Stimulated activated naive CD8-positive, alpha-beta T cell treated with anti-CD3 and anti-CD28 coated beads, Interleukin-15, Interleukin-2, amounts not matched to agents 100 U/mL and 50 U/mL, for 24 hours (primary cell): Measurements from ENCODE around the gene PLXNC1.

ENCODE experiments used
- ATAC-seq: fragments of 150-1000 bp; cut with Tn5 transposase; one replicate; pipeline ENCODE4 v1.10.0; 2021
- DNase-seq: peaks from one replicate; pipeline ENCODE4 v3.0.0; 2021

Gene PLXNC1

DNA sequence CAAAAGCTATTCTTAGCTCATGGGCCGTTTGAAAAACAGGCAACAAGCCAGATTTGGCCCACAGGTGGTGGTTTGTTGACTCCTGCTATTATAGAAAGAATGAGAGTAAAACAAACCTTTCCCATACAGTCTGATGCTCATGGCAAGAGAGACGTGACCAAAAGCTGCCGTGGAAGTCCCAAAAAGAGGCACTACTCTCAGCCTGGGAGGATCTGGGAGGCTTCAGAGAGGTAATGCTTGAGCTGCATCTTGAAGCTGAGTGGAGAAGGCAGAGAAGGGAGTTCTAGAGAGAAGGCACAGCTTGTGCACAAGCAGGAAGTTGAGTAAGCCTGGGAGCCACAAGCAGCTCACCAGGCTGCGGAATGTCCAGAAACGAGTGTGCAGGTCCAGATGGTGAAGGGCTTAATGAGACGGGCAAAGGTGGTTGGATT is 9.6 kb downstream of the PLXNC1 start:
- DNase-seq (no peak), ATAC-seq (peak; percentile 49)

DNA sequence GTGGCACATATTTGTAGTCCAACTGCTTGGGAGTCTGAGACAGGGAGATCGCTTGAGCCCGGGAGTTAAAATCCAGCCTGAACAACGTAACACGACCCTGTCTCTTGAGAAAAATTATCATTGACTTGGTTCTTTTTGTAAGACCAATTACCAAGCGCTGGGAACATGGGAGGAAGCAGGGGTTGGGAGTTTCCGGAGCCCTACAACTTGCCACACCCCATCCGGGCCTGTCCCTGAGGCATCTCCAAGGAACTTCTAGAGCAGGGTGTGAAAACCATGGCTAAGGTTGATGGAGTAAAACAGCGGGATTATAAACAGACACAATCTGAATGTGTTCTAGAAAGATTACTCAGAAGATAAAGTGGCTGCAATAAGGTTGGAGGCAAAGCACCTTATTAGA is 10.3 kb downstream of the PLXNC1 start:
- DNase-seq = no peak
- ATAC-seq = no peak

DNA sequence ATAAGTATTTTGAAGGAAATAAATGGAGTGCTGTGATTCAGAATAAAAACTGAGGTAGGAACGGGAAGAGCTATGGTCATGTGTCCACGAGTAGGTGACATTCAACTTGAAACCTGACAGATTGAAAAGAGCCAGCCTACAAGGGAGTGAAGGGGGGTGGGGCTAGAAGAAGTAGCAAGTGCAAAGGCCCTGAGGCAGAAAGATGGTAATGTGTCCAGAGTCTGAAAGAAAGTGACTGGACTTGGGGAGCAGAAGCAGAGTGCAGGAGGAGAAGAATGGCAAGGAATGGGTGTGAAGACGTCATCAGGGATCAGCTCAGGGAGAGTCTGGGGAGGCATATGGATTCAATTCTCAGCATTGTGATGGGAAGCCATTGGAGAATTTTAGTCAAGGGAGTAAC is 13.7 kb downstream of the PLXNC1 start:
- ATAC-seq = no peak

GRCh38 chr12:94163850-94164249 is 15.5 kb downstream of the PLXNC1 start:
- ATAC-seq (no peak), DNase-seq (no peak)

More for the DNA sequence above, 13.7 kb downstream of the PLXNC1 start:
- no peak for DNase-seq

- ATAC-seq (no peak), DNase-seq (no peak)
Measured at GRCh38 chr12:94165138-94165537, 16.8 kb downstream of the PLXNC1 start.

GRCh38 chr12:94165670-94166364 is 17.4 kb downstream of the PLXNC1 start:
- no peak for DNase-seq
- ATAC-seq = no peak

GRCh38 chr12:94167071-94167755 is 18.8 kb downstream of the PLXNC1 start:
- no peak for ATAC-seq
- DNase-seq = no peak

GRCh38 chr12:94167756-94168416 is 19.5 kb downstream of the PLXNC1 start:
- ATAC-seq = no peak
- DNase-seq = no peak

DNA sequence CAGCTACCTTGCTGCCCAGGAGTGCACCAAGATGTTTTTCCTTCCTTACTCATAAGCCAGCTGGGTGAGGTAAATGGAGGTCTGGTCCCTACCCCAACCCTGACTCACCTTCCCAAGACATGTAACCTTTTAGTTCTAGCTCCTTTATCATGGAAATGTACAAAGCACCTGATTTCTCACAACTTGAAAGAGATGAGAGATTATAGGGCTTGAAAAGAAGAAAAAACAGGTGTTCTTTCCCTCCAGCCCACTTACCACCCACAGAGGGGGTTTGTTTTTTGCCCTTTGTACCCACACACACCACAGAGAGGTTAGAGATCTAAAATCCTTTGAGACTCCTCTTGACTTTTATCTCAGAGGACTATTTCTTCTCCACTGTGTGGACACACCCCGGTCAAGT is 21.1 kb downstream of the PLXNC1 start:
- peak; percentile 57 for ATAC-seq

GRCh38 chr12:94169966-94170689 is 21.8 kb downstream of the PLXNC1 start:
- DNase-seq (no peak), ATAC-seq (no peak)

More for the DNA sequence above, 21.1 kb downstream of the PLXNC1 start:
- peak; percentile 31 for DNase-seq

DNA sequence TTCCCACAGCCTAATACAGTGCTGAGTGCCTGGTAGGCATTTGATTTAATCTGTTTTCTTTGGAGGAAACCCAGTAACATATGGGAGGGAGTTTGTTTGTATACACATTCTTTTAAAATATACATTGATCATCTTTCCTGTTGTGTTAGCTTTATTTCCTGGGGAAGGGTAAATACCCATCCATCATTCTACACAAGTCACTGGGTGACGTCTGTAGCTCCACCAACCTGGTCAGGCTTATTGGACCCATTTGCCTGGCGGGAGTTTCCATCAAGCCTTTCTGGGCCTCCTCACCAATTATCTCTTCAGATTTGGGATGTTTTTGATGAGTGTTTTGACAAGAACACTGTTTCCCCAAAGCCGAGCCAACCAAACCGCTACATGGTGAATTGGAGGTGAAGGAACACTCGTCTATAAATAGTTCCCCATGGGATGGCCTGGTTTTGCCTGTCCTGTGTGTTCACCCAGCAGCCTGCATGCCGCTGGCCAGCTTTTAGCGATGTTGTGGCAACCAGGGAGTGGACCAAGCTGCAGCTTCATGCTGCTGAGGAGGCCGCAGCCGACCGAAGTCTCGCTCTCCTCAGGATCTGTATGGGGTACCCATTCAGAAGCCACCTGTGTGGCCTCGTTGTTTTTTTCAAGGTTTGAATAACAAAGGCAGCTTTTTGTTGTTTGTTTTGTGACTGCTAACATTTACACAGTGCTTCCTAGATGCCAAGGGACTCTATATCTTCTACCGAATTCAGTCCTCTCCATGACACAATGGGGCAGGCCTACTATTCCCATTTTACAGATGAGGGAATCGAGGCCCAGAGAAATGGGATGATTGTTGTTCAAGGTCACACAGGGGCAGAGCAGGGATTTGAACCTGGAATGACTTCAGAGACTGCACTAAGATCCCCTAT is 22.6 kb downstream of the PLXNC1 start:
- ATAC-seq (no peak), DNase-seq (no peak)

DNA sequence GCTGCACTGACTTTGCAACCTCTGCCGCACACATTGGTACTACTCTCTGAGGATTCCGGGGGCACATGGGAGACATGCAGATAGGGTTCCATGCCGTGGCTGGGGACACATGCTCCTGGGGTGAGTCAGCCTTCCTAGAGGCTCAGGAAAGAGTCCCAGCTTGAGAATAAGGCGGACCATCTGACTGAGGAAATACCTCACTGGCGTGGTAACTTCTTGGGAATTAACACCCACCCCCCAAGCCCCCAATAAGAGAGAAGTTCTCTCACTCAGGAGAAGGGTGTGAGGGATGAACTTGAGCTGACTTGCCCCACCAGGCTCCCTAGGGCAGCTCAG is 23.2 kb downstream of the PLXNC1 start:
- ATAC-seq (no peak), DNase-seq (no peak)

- ATAC-seq = peak; percentile 67
- DNase-seq = peak; percentile 51
Measured at GRCh38 chr12:94172031-94172430, 23.7 kb downstream of the PLXNC1 start.

- DNase-seq (peak; percentile 15), ATAC-seq (no peak)
Measured at GRCh38 chr12:94172973-94173372, 24.6 kb downstream of the PLXNC1 start.

GRCh38 chr12:94173660-94174265 is 25.4 kb downstream of the PLXNC1 start:
- ATAC-seq (peak; percentile 17), DNase-seq (peak; percentile 25)

DNA sequence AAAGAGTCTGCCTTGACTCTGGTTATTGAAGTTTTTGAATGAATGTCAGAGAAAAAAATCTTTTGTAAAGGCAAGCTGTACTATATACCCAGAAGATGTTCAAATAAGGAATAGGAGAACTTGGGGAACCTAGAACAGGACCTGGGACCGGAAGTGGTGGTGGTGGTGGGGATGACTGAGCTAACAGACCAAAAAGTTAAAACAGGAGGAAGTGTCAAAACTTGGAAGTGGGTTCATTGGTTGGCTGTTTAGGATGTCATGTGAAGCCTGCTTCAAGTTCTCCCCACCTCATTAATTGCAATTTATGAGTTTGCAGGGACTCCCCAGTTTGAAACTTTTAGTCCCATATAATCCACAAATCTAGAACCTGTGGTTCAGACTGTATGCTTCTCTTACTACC is 26.2 kb downstream of the PLXNC1 start:
- DNase-seq (peak; percentile 57), ATAC-seq (peak; percentile 37)

DNA sequence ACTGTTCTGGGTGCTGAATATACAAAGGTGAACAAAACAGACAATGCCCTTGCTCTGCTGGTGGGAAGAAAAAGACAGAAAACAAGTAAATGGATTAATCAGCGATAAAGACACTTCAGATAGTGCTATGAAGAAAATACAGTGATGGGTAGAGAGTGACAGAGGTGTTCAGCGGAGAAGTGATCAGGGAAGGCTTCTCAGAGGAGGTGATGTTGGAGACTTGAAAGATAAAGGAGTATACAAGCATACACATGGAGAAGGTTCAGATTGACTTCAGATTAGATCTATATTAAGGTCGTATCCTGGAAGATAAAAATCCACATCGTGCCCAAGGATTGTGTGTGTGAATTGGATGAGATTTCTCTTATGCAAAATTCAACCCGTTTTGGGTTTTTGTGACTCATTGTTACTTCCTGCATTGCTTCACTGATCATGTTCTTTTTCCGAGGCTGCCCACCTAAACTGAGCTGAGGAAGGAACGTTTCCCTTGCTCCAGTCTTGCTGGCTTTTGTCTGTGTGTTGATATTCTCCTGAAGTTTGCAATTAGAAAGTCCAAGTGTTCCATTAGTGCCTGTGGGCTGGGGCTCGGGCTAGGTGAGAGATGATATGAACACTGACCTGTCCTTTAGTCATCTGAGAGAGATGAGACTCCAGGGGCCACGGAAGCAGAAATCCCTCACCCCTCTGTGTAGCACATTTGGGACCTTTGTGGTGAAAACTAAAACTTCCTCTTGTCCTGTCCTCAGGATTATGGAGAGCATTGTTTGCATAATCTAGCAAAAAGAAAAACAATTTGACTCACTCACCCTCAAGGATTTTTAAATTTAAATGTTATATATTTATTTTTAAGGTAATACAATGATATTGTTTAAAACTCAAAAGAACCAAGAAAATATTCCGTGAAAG is 27.6 kb downstream of the PLXNC1 start:
- peak; percentile 30 for ATAC-seq
- DNase-seq = peak; percentile 14

DNA sequence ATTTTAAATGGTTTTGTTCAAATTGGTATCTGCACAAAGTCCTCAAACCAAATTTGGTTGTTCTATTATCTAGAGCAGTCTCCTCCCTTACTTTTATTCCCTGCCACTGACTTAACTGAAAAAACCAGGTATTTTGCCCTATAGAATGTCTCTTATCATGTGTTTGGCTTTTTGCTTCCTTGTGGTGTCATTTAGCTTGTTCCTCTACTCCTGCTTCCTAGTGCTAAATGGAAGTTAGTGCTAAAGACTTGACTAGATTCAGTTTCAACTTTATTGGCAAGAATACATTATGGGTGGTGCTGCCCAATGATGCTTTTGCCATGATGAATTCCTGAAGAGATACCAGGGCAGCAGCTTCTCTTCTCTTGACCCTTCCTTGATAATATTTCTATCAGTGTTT is 29.7 kb downstream of the PLXNC1 start:
- ATAC-seq (no peak), DNase-seq (no peak)

GRCh38 chr12:94178882-94179281 is 30.5 kb downstream of the PLXNC1 start:
- no peak for DNase-seq
- no peak for ATAC-seq

DNA sequence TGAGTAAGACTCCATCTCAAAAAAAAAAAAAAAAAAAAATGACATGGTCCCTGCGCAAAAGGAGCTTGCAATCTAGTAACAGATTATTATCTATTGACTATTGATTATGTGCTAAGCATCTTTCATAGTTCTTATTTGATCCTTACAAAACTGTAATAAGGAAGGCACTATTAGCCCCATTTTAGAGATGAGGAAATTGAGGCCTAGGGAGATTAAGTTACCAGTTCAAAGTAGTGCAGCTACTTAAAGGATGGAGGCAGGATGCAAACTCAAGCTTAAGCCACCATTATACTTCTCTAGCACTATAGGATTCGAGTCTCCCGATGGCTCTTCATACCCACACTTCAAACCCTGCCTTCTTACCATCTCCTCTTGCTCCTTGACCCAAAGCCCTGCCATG is 31.3 kb downstream of the PLXNC1 start:
- DNase-seq (no peak), ATAC-seq (no peak)
